ENCODE data around the gene MAP2K1. TPM values are rescaled to one million over a fixed set of nuclear protein-coding genes. Genes with fewer than 3 reads are reported as not detected.

The MAP2K1 gene
- total RNA-seq, 1 donor from 2014 or later = 66.5 TPM

- H3K4me1 ChIP-seq (ENCODE audit: insufficient read depth, low read length) = peaks cover 11% of the 10 kb centered on the region
- DNase-seq (ENCODE audit: low read depth) (no peak), FAIRE-seq (no peak)
- Mint-ChIP-seq H3K36me3 (ENCODE audit: low read depth, unreplicated experiment) (peaks cover 10% of the 10 kb centered on the region), H3K4me1 (ENCODE audit: low read depth, unreplicated experiment) (peaks cover 35% of the 10 kb centered on the region), H3K27ac (ENCODE audit: unreplicated experiment) (no peak overlapping the region), H3K27me3 (ENCODE audit: low read depth, unreplicated experiment) (no peaks in the 10 kb centered on the region), H3K4me3 (ENCODE audit: unreplicated experiment) (peak overlapping the region; percentile 10), H3K9me3 (ENCODE audit: unreplicated experiment) (no peaks in the 10 kb centered on the region)
- no peak overlapping the region for H3K27ac ChIP-seq (ENCODE audit: low read depth, low read length)
- H4K20me1 ChIP-seq (ENCODE audit: insufficient read depth, low read length) = peaks cover 29% of the 10 kb centered on the region
- H3K4me3 ChIP-seq (ENCODE audit: insufficient read depth, low read depth, low read length) = no peak overlapping the region
- H3K36me3 ChIP-seq (ENCODE audit: insufficient read depth, low read length) = no peaks in the 10 kb centered on the region
- H3K4me2 ChIP-seq (ENCODE audit: low read length) = no peak overlapping the region
- TF ChIP-seq CTCF (IDR thresholded peaks at IDR 0.05; ENCODE audit: insufficient read depth, low read depth, low read length) (no peak), EZH2 (IDR thresholded peaks at IDR 0.05; ENCODE audit: insufficient read depth, low read length) (no peak)
- H3K79me2 ChIP-seq (ENCODE audit: insufficient read depth, low read length) = peaks cover 4% of the 10 kb centered on the region
- H3K9me3 ChIP-seq (ENCODE audit: insufficient read depth, low read depth, low read length) = no peaks in the 10 kb centered on the region
- no peak overlapping the region for H3K9ac ChIP-seq (ENCODE audit: low read length)
- H3K27me3 ChIP-seq (ENCODE audit: insufficient read depth, low read length) = no peaks in the 10 kb centered on the region
- no peak overlapping the region for H2AFZ ChIP-seq (ENCODE audit: low read depth, low read length)
These were observed 89.8 kb downstream of the MAP2K1 start for GRCh38 chr15:66476535-66476934.

- no peak for FAIRE-seq
- H3K79me2 ChIP-seq (ENCODE audit: insufficient read depth, low read length) = peaks cover 4% of the 10 kb centered on the region
- H3K36me3 ChIP-seq (ENCODE audit: insufficient read depth, low read length) = no peaks in the 10 kb centered on the region
- H3K36me3 Mint-ChIP-seq (ENCODE audit: low read depth, unreplicated experiment) = peaks cover 11% of the 10 kb centered on the region
- H3K4me1 ChIP-seq (ENCODE audit: insufficient read depth, low read length) = peaks cover 11% of the 10 kb centered on the region
- H3K4me3 ChIP-seq (ENCODE audit: insufficient read depth, low read depth, low read length) = no peak overlapping the region
- TF ChIP-seq CTCF (IDR thresholded peaks at IDR 0.05; ENCODE audit: insufficient read depth, low read depth, low read length) (no peak), EZH2 (IDR thresholded peaks at IDR 0.05; ENCODE audit: insufficient read depth, low read length) (no peak)
- H3K27ac ChIP-seq (ENCODE audit: low read depth, low read length) = no peak overlapping the region
- no peak overlapping the region for H3K4me2 ChIP-seq (ENCODE audit: low read length)
- H3K4me3 Mint-ChIP-seq (ENCODE audit: unreplicated experiment) = no peak overlapping the region
- no peak for DNase-seq (ENCODE audit: low read depth)
- peak overlapping the region; percentile 68 for H3K27ac Mint-ChIP-seq (ENCODE audit: unreplicated experiment)
- H3K4me1 Mint-ChIP-seq (ENCODE audit: low read depth, unreplicated experiment) = peaks cover 39% of the 10 kb centered on the region
- no peak overlapping the region for H2AFZ ChIP-seq (ENCODE audit: low read depth, low read length)
- no peaks in the 10 kb centered on the region for H3K27me3 Mint-ChIP-seq (ENCODE audit: low read depth, unreplicated experiment)
- H3K9ac ChIP-seq (ENCODE audit: low read length) = no peak overlapping the region
- no peaks in the 10 kb centered on the region for H3K27me3 ChIP-seq (ENCODE audit: insufficient read depth, low read length)
- no peaks in the 10 kb centered on the region for H3K9me3 Mint-ChIP-seq (ENCODE audit: unreplicated experiment)
- no peaks in the 10 kb centered on the region for H3K9me3 ChIP-seq (ENCODE audit: insufficient read depth, low read depth, low read length)
- peaks cover 33% of the 10 kb centered on the region for H4K20me1 ChIP-seq (ENCODE audit: insufficient read depth, low read length)
These were observed 90.3 kb downstream of the MAP2K1 start for GRCh38 chr15:66477011-66477410.

GRCh38 chr15:66480267-66480666 lies 93.6 kb downstream of the MAP2K1 start:
- H3K9me3 ChIP-seq (ENCODE audit: insufficient read depth, low read depth, low read length) = no peaks in the 10 kb centered on the region
- no peak overlapping the region for H2AFZ ChIP-seq (ENCODE audit: low read depth, low read length)
- no peak overlapping the region for H3K27ac Mint-ChIP-seq (ENCODE audit: unreplicated experiment)
- H3K4me1 Mint-ChIP-seq (ENCODE audit: low read depth, unreplicated experiment) = peaks cover 30% of the 10 kb centered on the region
- no peak overlapping the region for H3K4me3 Mint-ChIP-seq (ENCODE audit: unreplicated experiment)
- H3K9me3 Mint-ChIP-seq (ENCODE audit: unreplicated experiment) = no peaks in the 10 kb centered on the region
- H3K4me2 ChIP-seq (ENCODE audit: low read length) = no peak overlapping the region
- no peaks in the 10 kb centered on the region for H3K27me3 Mint-ChIP-seq (ENCODE audit: low read depth, unreplicated experiment)
- H3K4me3 ChIP-seq (ENCODE audit: insufficient read depth, low read depth, low read length) = no peak overlapping the region
- H3K4me1 ChIP-seq (ENCODE audit: insufficient read depth, low read length) = peaks cover 8% of the 10 kb centered on the region
- peaks cover 22% of the 10 kb centered on the region for H3K36me3 Mint-ChIP-seq (ENCODE audit: low read depth, unreplicated experiment)
- no peak for TF ChIP-seq CTCF (IDR thresholded peaks at IDR 0.05; ENCODE audit: insufficient read depth, low read depth, low read length)
- TF ChIP-seq EZH2 (IDR thresholded peaks at IDR 0.05; ENCODE audit: insufficient read depth, low read length) = no peak
- H3K9ac ChIP-seq (ENCODE audit: low read length) = no peak overlapping the region
- peaks cover 48% of the 10 kb centered on the region for H4K20me1 ChIP-seq (ENCODE audit: insufficient read depth, low read length)
- peaks cover 4% of the 10 kb centered on the region for H3K79me2 ChIP-seq (ENCODE audit: insufficient read depth, low read length)
- H3K36me3 ChIP-seq (ENCODE audit: insufficient read depth, low read length) = peaks cover 4% of the 10 kb centered on the region
- FAIRE-seq = no peak
- no peak overlapping the region for H3K27ac ChIP-seq (ENCODE audit: low read depth, low read length)
- H3K27me3 ChIP-seq (ENCODE audit: insufficient read depth, low read length) = no peaks in the 10 kb centered on the region
- no peak for DNase-seq (ENCODE audit: low read depth)
